LNCAP (cell line): ENCODE results near the gene ZNF507.

Experiments
- CTCF ChIP-seq: fragments of 450-650 bp; IDR thresholded peaks from 2 replicates; pipeline ENCODE4 v1.5.1; 2017; ENCODE audit warnings: mild to moderate bottlenecking

ZNF507 gene

GRCh38 chr19:32421589-32422361, 76.4 kb downstream of the ZNF507 start:
- no peak for TF ChIP-seq CTCF

- no peak for TF ChIP-seq CTCF
Observed at GRCh38 chr19:32422435-32422834, 77.0 kb downstream of the ZNF507 start.

- no peak for TF ChIP-seq CTCF
Observed at GRCh38 chr19:32427536-32427935, 82.1 kb downstream of the ZNF507 start.

- TF ChIP-seq CTCF, result no peak
Observed at GRCh38 chr19:32436692-32437091, 91.3 kb downstream of the ZNF507 start.

GRCh38 chr19:32437096-32437495, 91.7 kb downstream of the ZNF507 start:
- no peak for TF ChIP-seq CTCF
